OCI-M2 (cell line): Measurements from ENCODE around the gene ULK4.
"Not testable (repeated sequence)": the region's sequence is repeated elsewhere in the genome, so short reads cannot be mapped to it uniquely, and the experiment has no call there.

ENCODE experiments used
- DNase-seq: peaks from one replicate; lab custom pipeline; 2025; ENCODE audit not compliant: unreplicated experiment; lab: John Stamatoyannopoulos, UW

The ULK4 gene

DNA sequence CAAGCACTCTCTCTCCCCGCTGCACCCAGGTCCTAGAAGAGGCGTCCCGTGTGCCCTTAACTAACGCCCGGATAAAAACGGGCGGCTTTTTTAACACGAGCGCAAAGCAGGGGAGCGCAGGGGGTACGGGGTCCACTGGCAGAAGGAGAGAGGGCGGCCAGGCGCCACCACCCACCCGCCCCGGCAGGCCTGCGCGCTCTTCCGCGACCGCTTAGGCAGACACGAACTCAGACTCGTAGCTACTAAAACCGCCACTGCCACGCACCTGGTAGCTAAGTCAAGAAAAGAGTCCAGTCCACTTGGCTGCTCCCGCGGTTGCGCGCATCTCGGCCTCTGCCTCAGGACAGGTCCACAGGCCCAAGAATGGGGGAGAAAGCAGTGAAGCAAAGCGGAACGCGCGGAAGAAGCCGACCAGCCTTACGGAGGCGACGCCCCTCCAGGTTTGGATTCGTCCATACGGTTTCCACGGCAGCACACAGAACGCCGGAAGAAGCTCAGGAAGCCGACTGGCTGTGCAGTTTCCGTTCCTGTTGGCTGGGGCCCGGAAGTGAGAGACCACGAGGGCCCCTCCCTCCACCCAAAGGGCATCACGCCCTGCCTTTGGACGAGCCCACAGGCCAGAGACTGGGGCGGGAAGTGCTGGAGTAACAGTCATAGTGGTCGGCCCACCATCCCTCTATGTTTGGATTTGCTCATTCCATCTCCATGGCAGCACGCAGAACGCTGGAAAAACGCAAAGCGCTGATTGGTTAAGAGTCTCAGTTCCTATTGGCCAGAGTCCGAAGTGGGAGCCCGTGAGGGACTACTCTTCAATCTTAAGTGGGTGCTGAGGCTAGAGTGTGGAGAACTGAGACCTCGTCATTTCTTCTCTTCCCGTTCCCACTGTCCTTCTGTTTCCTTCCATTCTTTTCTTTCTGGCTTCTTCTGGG, at the start of gene ULK4:
Gene ULK4 (minus strand): TSS at position 353 of the 929 bp plus-strand sequence. CDS start 7,344 bp downstream, outside the sequence.
- DNase-seq, result peak; percentile 97

DNA sequence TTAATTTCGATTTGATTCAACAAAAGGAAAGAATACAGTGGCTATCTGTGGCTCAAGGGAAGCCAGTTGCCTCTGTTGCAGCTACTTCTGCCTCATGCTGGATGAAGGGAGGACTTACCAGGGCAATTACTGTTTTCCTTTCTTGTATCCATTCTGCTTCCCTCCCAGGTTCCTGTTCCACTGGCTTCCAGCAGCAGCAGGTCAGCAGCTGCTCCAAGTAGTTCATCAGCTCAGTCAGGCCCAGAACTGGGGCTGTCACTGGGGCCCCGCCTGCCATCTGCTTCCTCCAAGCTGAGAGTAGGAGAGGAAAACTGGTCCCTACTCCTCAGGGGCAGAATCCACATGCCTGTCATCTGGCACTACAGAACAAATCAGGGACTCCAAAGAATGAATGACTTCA, 48.6 kb upstream of the ULK4 start:
- DNase-seq, result no peak

DNA sequence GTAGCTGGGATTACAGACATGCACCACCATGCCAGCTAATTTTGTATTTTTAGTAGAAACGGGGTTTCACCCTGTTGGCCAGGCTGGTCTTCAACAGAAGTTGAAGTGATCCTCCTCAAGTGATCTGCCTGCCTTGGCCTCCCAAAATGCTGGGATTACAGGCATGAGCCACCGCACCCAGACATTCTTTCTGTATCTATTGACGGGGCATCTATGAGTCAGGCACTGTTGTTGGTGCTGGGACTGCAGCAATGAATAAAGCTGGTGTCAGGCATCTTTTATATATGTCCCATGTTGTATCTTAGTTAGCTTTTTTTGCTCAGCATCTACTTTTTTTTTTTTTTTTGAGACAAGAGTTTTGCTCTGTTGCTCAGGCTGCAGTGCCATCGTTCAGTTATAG, 47.6 kb upstream of the ULK4 start:
- DNase-seq, result no peak

DNA sequence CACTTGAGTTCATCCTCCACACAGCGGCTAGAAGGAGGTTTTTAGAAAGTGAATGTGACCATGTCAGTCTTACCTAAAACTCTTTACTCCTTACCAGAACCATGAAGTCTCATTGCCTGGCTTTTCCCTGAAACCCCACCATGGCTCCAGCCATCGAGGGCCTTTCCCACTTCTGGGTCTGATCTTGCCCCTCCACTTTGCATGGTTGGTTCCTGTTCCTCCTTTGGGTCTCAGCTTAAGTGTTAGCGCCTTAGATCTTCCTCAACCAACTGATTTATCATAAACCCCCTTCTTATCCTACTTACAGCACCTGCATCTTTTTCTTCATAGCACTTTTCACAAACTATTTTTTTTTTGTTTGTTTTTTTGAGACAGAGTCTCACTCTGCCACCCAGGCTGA, 45.9 kb upstream of the ULK4 start:
- no peak for DNase-seq

DNA sequence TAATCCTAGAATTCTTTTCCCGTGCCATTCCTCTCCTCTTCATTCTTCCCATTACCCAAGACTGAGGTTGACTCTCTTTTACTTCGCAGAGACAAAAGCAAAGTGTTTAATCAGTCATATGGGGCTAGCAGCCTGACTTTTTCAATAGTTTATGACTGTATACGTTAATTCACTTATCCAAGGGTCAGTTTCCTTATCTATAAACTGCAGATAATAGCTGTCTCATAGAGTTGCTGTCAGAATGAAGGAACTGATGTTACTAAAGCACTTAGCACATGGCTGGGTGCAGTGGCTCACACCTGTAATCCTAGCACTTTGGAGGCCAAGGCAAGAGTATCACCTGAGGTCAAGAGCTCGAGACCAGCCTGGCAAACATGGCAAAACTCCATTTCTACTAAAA, 43.5 kb upstream of the ULK4 start:
- no peak for DNase-seq

GRCh38 chr3:42002790-42003189, 40.9 kb upstream of the ULK4 start:
- no peak for DNase-seq

DNA sequence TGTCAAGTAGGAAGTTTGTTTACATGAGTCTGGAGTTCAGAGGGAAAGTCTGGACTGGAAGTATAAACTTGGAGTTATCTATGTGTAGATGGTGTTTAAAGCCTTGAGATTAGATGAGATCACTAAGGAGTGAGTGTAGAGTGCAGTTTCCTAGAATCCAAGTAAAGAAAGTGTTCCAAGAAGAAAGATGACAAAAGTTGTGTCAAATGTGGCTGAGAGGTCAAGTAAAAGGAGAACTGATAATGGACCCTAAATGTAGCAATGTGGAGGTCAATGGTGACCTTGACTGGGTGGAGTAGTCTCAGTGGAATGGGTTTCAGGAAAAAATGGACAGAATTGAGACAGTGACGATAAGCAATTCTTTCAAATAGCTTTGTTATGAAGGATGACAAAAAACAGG, 39.9 kb upstream of the ULK4 start:
- DNase-seq, result no peak

GRCh38 chr3:41999909-42000308, 38.0 kb upstream of the ULK4 start:
- no peak for DNase-seq

- no peak for DNase-seq
These were observed 36.0 kb upstream of the ULK4 start for GRCh38 chr3:41997702-41998550.

DNA sequence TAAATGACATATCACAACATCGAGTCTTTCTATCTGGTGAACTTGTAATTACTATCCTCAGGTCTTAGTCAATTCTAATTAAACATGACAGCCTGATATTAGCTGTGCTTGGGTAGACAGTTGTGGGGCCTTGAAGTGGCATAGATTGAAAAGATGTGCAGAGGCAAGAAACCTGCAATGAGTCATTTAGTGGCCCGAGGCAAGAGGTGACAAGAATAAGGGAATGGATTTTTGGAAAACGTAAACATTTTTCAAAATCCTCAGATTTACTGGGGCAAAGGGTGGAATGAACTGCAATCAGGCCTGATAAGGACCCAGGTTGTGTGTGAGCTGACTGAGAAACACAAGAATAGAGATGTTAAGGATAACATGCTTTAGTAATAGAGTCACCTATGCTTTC, 29.5 kb upstream of the ULK4 start:
- DNase-seq, result no peak

DNA sequence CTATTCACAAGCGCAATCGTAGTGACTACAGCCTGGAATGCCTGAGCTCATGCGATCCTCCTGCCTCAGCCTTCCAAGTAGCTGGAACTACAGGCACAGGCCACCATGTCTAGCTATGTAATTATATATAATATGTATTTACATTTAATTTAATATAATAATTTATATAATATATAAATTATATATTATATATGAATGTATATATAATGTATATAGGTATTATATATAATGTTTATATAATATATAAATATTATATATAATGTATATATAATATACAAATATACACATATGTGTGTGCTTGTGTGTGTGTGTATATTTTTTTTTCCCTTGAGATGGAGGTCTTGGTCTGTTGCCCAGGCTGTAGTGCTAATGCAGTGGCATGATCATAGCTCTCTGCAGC, 27.6 kb upstream of the ULK4 start:
- no peak for DNase-seq

DNA sequence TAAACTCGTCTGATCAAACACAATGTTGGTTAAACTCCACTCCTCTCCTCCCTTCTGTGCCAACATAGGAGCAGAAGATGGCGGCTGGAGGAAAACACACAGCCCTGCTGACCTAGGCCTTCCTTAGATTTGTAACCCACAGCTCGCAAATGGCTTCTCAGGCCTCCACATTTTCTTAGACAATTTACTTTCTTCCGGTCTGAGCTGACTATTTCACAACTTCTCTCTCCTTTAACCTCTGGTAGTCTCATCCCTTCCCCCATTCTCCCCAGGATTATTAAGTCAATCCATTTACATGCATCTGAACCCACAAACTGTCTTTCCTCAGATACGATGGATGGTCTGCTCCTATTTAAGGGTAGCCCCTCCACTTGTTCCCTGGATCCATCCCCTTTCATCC, 25.7 kb upstream of the ULK4 start:
- DNase-seq, result no peak

- DNase-seq, result no peak
These were observed 24.7 kb upstream of the ULK4 start for GRCh38 chr3:41986561-41986960.

DNA sequence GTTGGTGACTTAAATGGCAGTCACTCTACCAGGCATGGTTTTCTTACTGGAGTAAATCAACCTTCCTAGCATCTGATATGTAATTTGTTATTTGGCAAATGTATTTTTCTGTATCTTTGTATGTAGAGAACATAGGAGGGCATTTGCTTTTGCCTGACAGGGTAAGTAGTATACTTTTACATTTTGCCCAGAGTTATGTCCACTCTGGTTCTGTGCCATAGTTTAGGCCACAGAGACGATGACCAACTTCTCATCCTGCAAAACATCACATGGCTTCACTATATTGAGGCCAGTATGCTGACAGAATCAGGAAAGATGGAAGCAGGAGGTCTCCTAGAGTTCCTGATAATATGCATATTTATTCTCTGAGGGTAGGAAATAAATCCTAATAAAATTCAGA, 23.1 kb upstream of the ULK4 start:
- DNase-seq, result no peak

GRCh38 chr3:41983091-41983490, 21.2 kb upstream of the ULK4 start:
- not testable (repeated sequence) for DNase-seq

- not testable (repeated sequence) for DNase-seq
These were observed 15.5 kb upstream of the ULK4 start for GRCh38 chr3:41977401-41977800.

GRCh38 chr3:41975416-41976103, 13.7 kb upstream of the ULK4 start:
- no peak for DNase-seq

DNA sequence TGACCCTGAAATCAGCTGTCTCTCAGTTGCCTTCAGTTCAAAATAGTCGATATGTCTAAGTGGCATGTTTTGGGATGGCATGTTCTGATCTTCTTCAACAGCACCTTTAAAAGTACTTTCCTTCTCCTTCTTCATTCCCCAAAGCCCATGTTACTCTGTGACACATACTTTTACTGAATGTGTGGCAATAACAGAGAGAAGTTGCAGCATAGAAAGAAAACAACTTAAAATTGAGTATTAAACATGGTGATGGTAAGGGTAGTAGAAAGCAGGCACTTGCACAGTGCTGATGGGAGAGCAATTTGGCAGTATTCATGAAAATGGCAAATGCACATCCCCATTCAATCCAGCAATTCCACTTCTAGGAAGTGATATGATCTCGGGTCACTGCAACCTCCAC, 12.3 kb upstream of the ULK4 start:
- DNase-seq, result no peak

- no peak for DNase-seq
These were observed 10.9 kb upstream of the ULK4 start for GRCh38 chr3:41972802-41973201.

DNA sequence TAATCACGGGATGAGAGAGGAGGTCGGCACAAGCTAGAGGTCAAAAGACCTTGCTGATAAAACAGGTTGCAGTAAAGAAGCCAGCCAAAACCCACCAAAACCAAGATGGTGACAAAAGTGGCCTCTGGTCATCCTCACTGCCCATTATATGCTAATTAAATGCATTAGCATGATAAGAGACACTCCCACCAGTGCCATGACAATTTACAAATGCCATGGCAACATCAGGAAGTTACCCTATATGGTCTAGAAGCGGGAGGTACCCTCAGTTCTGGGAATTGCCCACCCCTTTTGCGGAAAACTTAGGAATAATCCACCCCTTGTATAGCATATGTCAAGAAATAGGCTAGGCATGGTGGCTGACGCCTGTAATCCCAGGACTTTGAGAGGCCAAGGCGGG, 4.3 kb upstream of the ULK4 start:
- no peak for DNase-seq

DNA sequence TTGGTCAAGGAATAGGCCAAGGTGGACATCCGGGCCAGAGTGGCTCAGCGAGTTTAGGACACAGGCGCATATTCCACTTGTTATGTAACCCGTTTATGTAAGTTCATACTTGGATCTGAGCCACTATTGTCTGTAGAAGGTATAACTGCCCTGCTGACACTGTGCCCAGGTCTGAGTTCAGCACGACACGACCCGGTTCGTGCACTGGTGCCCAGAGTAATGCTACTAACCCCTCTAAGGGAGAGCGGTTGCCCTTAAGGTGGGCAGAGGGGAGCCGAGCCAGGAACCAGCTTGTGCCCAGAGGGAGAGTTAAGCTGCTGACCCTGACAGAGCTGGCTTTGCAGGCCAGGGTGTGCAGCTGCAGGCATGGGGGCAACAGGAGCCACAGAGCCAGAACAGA, 1.9 kb upstream of the ULK4 start:
- DNase-seq, result no peak
